ENCODE results near the gene SCNM1.
"Not testable (repeated sequence)": the region's sequence is repeated elsewhere in the genome, so short reads cannot be mapped to it uniquely, and the experiment has no call there.

The SCNM1 gene

GRCh38 chr1:151147132-151147503, 18.8 kb upstream of the SCNM1 start:
- DNase-seq = no peak

- peak; percentile 63 for DNase-seq
Observed at GRCh38 chr1:151147665-151148064, 18.3 kb upstream of the SCNM1 start.

GRCh38 chr1:151156515-151156819, 9.5 kb upstream of the SCNM1 start, which contains the start of gene TNFAIP8L2:
TSS of gene TNFAIP8L2 (plus strand) at chr1:151156649. CDS start at chr1:151158698, 2,049 bp downstream.
- peak; percentile 82 for DNase-seq

DNA sequence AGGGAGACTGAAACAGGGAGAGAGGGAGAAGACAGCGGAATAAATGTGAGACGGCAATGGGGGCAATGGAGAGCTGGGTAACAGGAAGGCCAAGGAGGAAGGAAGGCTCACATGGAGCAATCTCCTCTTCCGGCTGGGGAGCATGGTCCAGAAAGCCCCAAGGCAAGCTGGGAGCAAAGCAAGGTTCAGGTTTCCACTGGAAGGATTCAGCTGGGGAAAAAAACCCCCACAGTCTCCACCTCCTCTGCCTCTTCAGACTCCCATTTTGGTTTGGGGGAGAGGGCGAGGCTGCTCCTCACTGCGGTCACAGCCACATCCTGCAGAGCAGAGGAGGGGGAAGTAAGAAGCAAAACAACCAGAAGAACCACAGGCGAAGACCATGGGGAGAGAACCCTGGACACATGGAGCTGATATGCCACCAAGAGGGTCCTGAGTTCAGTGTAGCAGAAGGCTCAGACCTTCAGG, 8.8 kb upstream of the SCNM1 start:
- DNase-seq = peak; percentile 73

DNA sequence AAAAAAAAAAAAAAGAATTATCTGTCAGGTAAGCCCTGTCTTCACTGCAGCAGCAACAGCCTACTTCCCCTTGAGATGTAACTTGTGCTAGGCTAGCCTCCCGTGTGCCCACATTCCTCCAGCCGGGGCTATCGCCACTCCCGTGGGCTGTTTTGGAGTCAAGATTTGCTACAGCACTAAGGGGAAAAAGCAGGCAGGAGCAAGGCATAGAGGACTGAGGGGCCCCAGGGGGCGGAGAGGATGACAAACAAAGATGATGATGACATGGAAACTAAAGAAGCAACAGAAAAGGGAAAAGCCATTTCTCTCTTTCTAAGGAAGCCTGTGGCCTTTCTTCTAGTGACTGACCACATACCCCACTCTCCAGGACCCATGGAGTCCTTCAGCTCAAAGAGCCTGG, 7.6 kb upstream of the SCNM1 start:
- DNase-seq = no peak

GRCh38 chr1:151158751-151159251, 7.1 kb upstream of the SCNM1 start:
- no peak for DNase-seq

- no peak for DNase-seq
Observed at GRCh38 chr1:151159373-151159772, 6.6 kb upstream of the SCNM1 start.

- no peak for DNase-seq
Observed at GRCh38 chr1:151164732-151165280, 1.1 kb upstream of the SCNM1 start.

DNA sequence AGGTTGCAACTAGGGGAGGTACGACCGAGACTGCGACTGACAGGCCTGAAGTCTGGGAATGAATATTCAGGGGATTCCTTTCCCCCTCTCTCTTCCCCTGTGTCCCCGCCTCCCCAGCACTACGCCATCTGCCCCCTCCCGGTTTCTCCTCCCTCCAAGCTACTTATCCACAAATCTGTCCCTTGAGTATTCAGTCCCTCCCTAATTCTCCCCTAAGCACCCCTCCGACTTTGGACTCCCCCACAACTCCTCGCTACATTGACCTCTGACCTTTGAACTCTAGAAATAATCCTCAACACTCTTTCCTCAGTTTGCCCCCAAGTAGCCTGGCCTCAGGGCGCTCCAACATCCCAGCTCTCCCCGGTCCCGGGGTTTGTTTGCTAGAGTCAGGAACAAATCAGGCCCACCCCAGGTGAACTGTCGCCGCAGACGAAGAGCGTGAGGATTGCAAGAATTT, 635 bp upstream of the SCNM1 start:
- no peak for DNase-seq

DNA sequence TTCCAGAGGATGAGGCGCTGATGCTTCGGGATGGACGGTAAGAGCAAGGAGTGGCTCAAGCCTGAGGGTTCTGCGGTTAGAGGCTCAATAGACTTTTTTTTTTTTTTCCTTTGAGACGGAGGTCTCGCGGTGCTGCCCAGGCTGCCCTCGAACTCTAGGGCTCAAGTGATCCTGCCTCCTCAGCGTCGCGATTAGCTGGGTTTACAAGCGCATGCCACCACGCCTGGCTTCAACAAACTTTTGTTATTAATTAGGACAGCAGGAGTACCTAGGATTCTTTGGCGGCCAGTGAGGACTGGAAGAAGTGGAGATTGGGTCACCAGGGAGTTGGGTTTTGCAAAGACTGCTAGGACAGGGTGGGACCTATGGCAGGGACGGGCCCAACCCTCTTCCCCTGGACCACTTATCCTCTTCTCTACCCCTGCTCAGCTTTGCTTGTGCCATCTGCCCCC, 587 bp downstream of the SCNM1 start:
- DNase-seq = peak; percentile 46

- no peak for DNase-seq
Observed at GRCh38 chr1:151167116-151167515, 1.2 kb downstream of the SCNM1 start.

GRCh38 chr1:151171190-151171589, 5.2 kb downstream of the SCNM1 start:
- no peak for DNase-seq

- DNase-seq = no peak
Observed at GRCh38 chr1:151175041-151175741, 9.2 kb downstream of the SCNM1 start.

GRCh38 chr1:151175863-151176262, 9.9 kb downstream of the SCNM1 start, which contains the start of gene TMOD4:
TSS of gene TMOD4 (minus strand) at chr1:151175981. CDS start at chr1:151174875, 1,106 bp downstream.
- peak; percentile 53 for DNase-seq

GRCh38 chr1:151176514-151177045, 10.6 kb downstream of the SCNM1 start:
- no peak for DNase-seq

DNA sequence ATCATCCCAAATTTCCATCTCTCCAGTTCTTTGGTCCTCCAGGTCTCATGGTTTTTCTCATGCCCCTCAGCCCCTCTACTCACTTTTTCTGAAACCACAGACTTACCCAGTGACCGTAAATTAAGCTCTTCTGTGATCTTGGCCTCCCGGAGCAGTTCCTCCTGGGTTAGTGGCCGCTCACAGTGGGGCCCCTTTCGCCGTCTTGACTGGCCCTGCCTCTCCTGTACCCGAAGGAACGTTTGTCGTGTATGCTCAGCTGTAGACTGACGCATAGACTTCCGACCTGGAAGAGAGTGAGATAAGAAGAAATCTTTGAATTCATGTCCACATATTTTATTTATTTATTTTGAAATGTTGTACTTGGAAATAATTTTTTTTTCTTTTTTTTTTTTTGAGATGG, 18.3 kb downstream of the SCNM1 start:
- DNase-seq = no peak

DNA sequence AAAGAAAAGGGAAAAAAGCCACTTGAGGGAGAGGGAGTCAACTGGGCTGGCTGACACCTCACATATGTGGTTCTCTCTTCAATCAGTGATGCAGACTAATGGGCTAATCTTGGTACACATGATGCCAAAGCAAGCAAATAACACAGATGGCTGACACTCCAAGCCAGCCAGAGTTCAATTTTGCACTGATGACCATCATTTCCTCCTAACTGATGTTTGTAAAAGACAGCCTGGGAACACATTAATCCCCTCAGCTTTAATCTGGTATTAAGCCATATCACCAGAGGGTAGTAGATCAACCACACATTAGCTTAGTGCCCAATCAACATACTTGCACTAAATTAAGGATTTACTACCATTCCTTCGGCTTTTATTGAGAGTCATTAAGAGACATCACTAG, 21.3 kb downstream of the SCNM1 start:
- DNase-seq = no peak

DNA sequence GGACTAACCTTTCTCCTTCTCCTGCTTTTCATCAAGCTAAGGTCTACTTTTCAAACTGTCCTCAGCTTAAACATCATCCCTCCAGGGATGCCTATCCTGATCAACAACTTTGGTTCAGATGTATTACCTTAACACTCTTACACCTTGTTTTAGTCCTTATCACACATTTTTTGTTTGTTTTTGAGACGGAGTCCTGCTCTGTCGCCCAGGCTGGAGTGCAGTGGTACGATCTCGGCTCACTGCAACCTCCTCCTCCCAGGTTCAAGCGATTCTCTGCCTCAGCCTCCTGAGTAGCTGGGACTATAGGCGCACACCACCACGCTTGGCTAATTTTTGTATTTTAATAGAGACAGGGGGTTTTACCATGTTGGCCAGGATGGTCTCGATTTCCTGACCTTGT, 22.7 kb downstream of the SCNM1 start:
- DNase-seq = not testable (repeated sequence)

GRCh38 chr1:151189637-151190445, 23.9 kb downstream of the SCNM1 start, which contains the start of gene VPS72:
TSS of gene VPS72 (minus strand) at chr1:151190197. CDS start at chr1:151190121, 76 bp downstream.
- DNase-seq = peak; percentile 93

- DNase-seq = no peak
Observed at GRCh38 chr1:151192047-151192446, 26.1 kb downstream of the SCNM1 start.

DNA sequence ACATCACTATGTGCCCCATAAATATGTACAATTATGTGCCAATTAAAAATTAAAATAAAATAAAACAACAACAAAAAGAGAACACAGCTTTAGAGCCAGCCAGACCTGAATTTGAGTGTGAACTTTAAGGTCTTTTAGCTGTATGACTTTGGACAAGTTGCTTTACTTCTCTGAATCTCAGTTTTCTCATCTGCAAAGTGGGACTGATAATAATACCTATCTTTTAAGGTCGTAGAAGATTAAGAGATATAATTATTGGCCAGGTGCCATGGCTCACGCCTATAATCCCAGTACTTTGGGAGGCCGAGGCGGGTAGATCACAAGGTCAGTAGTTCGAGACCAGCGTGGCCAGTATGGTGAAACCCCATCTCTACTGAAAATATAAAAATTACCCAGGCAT, 27.4 kb downstream of the SCNM1 start:
- DNase-seq = no peak

DNA sequence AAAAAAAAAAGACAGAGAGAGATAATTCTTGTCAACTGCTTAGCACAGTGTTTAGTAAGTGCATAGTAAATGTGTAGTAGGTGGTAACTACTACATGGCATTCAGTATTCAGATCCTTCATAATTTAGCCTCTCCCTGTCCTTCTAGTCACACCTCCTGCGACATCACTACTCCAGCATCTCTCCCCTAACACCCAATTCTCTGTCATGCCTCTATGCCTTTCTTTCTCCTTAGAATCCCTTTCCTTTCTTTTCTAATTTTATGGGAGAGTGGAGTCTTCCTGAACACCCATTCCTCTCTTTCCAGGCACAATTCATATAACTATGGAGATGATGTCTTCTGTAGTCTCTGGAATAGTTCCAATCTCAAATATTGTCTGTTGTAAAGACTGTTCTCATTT, 27.9 kb downstream of the SCNM1 start:
- DNase-seq = peak; percentile 10

Measured in hematopoietic multipotent progenitor cell treated with erythropoietin and hydrocortisone succinate and interleukin-3 and kit ligand, for 8 days (in vitro differentiated cells).